Measurements from ENCODE around the gene GSG1L.

Gene GSG1L

GRCh38 chr16:28061352-28062101 lies 2.0 kb downstream of the GSG1L start:
- no peak overlapping the region for H3K4me3 ChIP-seq (ENCODE audit: low read depth in 1 of 2, low read length in 2 of 2)
- H3K4me1 ChIP-seq (ENCODE audit: control insufficient read depth in 1 of 2, insufficient read depth in 2 of 2, low read length in 2 of 2): peaks cover 0 to 10% of the 10 kb centered on the region in 2 donors
- H3K27me3 ChIP-seq (ENCODE audit: low read depth, low read length): peaks cover 20% of the 10 kb centered on the region
- no peaks in the 10 kb centered on the region for H3K9me3 ChIP-seq (ENCODE audit: control insufficient read depth in 1 of 2, low read length in 2 of 2)
- H3K27ac ChIP-seq (ENCODE audit: low read length): no peak overlapping the region
- H3K36me3 ChIP-seq (ENCODE audit: control insufficient read depth in 1 of 2, insufficient read depth in 2 of 2, low read length in 2 of 2): no peaks in the 10 kb centered on the region

DNA sequence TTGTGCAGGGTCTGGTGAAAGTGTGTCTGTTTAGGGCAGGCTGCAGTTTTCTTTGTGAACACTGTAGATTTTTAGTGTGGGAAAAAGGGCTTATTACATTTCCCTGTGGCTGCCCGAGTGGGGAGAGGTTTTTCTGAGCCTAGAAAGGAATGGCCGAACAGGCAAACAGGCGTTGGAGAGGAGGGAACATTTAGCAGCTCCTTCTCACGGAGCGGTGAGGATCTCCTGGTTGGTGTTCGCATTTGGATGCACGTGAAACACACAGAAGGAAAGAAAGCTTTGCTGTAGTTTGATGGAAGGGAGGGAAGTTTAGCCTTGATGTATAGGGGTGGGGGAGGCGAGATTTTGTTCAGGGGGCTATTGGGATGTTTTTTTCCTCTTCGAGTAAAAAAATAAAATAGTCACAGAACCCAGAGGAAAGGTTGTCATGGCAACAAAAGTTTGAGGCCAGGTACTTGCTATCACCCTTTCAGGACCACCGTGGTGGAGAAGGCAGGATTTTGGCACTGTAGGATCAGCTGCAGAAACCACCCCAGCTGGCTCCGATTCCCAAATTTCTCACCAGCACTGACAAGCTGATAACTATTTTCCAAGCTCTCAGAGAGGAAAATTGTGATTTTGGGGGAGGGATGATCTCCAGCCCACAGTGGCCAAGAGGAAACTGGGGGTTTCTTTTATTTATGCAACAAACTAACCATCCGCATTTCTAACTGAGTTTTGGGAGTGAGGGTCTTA lies 3.5 kb downstream of the GSG1L start:
- Histone ChIP-seq H3K27ac (ENCODE audit: low read length) (no peak overlapping the region), H3K27me3 (ENCODE audit: low read depth, low read length) (peaks cover 20% of the 10 kb centered on the region), H3K4me3 (ENCODE audit: low read depth in 1 of 2, low read length in 2 of 2) (no peak overlapping the region), H3K9me3 (ENCODE audit: control insufficient read depth in 1 of 2, low read length in 2 of 2) (no peaks in the 10 kb centered on the region), H3K4me1 (ENCODE audit: control insufficient read depth in 1 of 2, insufficient read depth in 2 of 2, low read length in 2 of 2) (peaks cover 0 to 10% of the 10 kb centered on the region in 2 donors), H3K36me3 (ENCODE audit: control insufficient read depth in 1 of 2, insufficient read depth in 2 of 2, low read length in 2 of 2) (no peaks in the 10 kb centered on the region)

DNA sequence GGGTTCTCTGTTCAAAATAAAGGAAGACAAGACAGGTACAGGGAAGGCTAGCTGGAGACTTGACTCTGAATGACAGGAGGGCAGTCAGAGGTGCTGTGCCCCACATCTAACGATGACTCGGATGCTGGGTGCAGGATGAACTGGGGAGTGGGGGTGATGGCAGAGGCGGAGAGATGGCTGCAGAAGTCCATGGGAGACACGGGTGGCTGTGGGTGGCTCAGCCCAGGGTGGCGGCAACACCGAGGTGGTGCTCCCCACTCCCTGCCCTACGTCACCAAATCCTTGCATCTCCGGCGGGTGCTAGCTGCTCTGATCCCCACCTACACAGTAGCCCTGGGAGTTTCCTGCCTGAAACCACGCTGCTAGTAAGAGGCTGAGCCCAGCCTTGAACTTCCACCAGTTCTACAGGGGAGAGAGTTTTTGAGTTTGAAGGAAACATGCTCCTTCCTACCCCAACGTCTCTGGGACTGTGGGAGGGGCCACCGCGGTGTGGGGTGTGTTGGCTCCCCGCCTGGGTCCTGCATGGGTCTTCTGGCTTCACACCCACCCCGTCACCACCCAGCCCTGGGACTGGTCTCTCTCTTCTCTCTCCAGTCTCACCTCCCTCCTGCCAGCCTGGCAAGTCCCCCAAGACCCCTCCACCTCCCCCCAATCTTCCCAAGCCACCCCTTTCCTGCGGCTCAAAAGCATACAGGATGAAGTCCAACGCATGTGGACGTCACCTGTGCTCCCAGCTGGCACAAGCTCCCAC lies 4.5 kb downstream of the GSG1L start:
- H3K4me1 ChIP-seq (ENCODE audit: control insufficient read depth in 1 of 2, insufficient read depth in 2 of 2, low read length in 2 of 2): peaks cover 0 to 10% of the 10 kb centered on the region in 2 donors
- H3K36me3 ChIP-seq (ENCODE audit: control insufficient read depth in 1 of 2, insufficient read depth in 2 of 2, low read length in 2 of 2): no peaks in the 10 kb centered on the region
- H3K27ac ChIP-seq (ENCODE audit: low read length): no peak overlapping the region
- H3K9me3 ChIP-seq (ENCODE audit: control insufficient read depth in 1 of 2, low read length in 2 of 2): no peaks in the 10 kb centered on the region
- no peak overlapping the region for H3K4me3 ChIP-seq (ENCODE audit: low read depth in 1 of 2, low read length in 2 of 2)
- peaks cover 15% of the 10 kb centered on the region for H3K27me3 ChIP-seq (ENCODE audit: low read depth, low read length)

DNA sequence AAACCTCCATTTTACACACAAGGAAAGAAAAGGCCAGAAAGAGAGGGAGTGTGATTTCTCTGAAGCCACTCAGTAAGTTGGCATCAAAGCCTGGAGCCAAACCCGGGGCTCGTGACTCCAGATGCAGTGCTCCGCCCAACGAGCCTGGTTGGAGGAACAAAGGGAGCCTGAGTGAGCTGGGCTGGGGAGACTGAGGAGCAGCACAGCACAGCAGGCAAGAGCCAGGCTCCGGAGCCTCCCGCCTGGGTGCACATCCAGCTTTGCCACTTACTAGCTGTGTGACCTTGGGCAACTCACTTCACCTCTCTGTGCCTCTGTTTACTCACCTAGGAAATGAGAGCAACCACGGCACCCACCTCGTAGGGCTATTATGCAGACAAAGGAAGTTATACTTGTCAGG lies 5.6 kb downstream of the GSG1L start:
- no peaks in the 10 kb centered on the region for H3K36me3 ChIP-seq (ENCODE audit: control insufficient read depth in 1 of 2, insufficient read depth in 2 of 2, low read length in 2 of 2)
- H3K27me3 ChIP-seq (ENCODE audit: low read depth, low read length): peaks cover 15% of the 10 kb centered on the region
- H3K27ac ChIP-seq (ENCODE audit: low read length): no peak overlapping the region
- peaks cover 0 to 6% of the 10 kb centered on the region in 2 donors for H3K4me1 ChIP-seq (ENCODE audit: control insufficient read depth in 1 of 2, insufficient read depth in 2 of 2, low read length in 2 of 2)
- no peaks in the 10 kb centered on the region for H3K9me3 ChIP-seq (ENCODE audit: control insufficient read depth in 1 of 2, low read length in 2 of 2)
- H3K4me3 ChIP-seq (ENCODE audit: low read depth in 1 of 2, low read length in 2 of 2): no peak overlapping the region

- no peak overlapping the region for H3K27ac ChIP-seq (ENCODE audit: low read length)
- no peaks in the 10 kb centered on the region for H3K4me1 ChIP-seq (ENCODE audit: control insufficient read depth in 1 of 2, insufficient read depth in 2 of 2, low read length in 2 of 2)
- no peaks in the 10 kb centered on the region for H3K36me3 ChIP-seq (ENCODE audit: control insufficient read depth in 1 of 2, insufficient read depth in 2 of 2, low read length in 2 of 2)
- H3K9me3 ChIP-seq (ENCODE audit: control insufficient read depth in 1 of 2, low read length in 2 of 2): peaks cover 0 to 4% of the 10 kb centered on the region in 2 donors
- no peak overlapping the region for H3K4me3 ChIP-seq (ENCODE audit: low read depth in 1 of 2, low read length in 2 of 2)
- H3K27me3 ChIP-seq (ENCODE audit: low read depth, low read length): no peaks in the 10 kb centered on the region
Observed at GRCh38 chr16:28053461-28053860, 10.1 kb downstream of the GSG1L start.

- Histone ChIP-seq H3K36me3 (ENCODE audit: control insufficient read depth in 1 of 2, insufficient read depth in 2 of 2, low read length in 2 of 2) (no peaks in the 10 kb centered on the region), H3K4me3 (ENCODE audit: low read depth in 1 of 2, low read length in 2 of 2) (no peak overlapping the region), H3K27ac (ENCODE audit: low read length) (no peak overlapping the region), H3K4me1 (ENCODE audit: control insufficient read depth in 1 of 2, insufficient read depth in 2 of 2, low read length in 2 of 2) (no peaks in the 10 kb centered on the region), H3K9me3 (ENCODE audit: control insufficient read depth in 1 of 2, low read length in 2 of 2) (peaks cover 0 to 5% of the 10 kb centered on the region in 2 donors), H3K27me3 (ENCODE audit: low read depth, low read length) (no peaks in the 10 kb centered on the region)
Observed at GRCh38 chr16:28052274-28053128, 11.0 kb downstream of the GSG1L start.

DNA sequence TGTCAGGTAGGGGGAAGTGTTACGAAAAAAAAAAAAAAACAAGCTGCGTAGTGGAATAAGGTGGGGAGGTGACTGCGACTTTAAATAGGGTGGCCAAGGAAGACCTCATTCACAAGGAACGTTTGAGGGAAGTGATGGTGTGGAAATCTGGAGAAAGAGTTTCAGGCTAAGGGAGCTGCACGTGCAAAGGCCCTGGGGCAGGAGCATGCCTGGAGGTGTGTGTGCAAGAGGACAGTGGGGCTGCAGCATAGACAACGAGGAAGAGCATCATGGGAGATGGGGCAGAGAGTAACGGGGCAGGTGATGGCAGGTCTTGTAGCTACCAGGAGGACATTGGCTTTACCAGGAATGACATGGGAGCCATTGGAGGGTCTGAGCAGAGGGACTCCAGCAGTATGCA lies 12.0 kb downstream of the GSG1L start:
- Histone ChIP-seq H3K9me3 (ENCODE audit: control insufficient read depth in 1 of 2, low read length in 2 of 2) (peaks cover 0 to 5% of the 10 kb centered on the region in 2 donors), H3K4me3 (ENCODE audit: low read depth in 1 of 2, low read length in 2 of 2) (no peak overlapping the region), H3K27me3 (ENCODE audit: low read depth, low read length) (no peaks in the 10 kb centered on the region), H3K36me3 (ENCODE audit: control insufficient read depth in 1 of 2, insufficient read depth in 2 of 2, low read length in 2 of 2) (no peaks in the 10 kb centered on the region), H3K27ac (ENCODE audit: low read length) (no peak overlapping the region), H3K4me1 (ENCODE audit: control insufficient read depth in 1 of 2, insufficient read depth in 2 of 2, low read length in 2 of 2) (no peaks in the 10 kb centered on the region)

DNA sequence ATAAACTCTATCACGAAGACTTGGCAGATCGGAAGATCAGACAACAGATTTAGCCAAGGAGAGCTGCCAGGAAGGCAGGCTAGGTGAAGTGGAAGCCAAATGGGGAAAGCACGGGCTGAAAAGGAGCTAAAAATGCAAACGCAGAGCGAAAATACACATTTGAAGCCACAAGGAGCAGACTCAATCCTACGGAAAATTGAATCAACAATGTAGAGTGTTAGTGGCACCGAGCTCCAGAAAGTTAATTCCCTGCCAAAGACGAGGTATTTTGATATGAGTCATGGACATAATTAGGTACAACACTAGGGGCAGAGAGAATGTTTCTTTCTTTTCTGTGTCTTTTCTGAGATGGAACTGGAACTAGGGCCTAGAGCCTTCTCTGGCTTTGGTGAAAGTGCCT lies 20.7 kb downstream of the GSG1L start:
- Histone ChIP-seq H3K27ac (ENCODE audit: low read length) (no peak overlapping the region), H3K4me3 (ENCODE audit: low read depth in 1 of 2, low read length in 2 of 2) (no peak overlapping the region), H3K36me3 (ENCODE audit: control insufficient read depth in 1 of 2, insufficient read depth in 2 of 2, low read length in 2 of 2) (no peaks in the 10 kb centered on the region), H3K4me1 (ENCODE audit: control insufficient read depth in 1 of 2, insufficient read depth in 2 of 2, low read length in 2 of 2) (no peaks in the 10 kb centered on the region), H3K27me3 (ENCODE audit: low read depth, low read length) (no peaks in the 10 kb centered on the region), H3K9me3 (ENCODE audit: control insufficient read depth in 1 of 2, low read length in 2 of 2) (no peaks in the 10 kb centered on the region)

- Histone ChIP-seq H3K9me3 (ENCODE audit: control insufficient read depth in 1 of 2, low read length in 2 of 2) (no peaks in the 10 kb centered on the region), H3K4me3 (ENCODE audit: low read depth in 1 of 2, low read length in 2 of 2) (no peak overlapping the region), H3K27ac (ENCODE audit: low read length) (no peak overlapping the region), H3K36me3 (ENCODE audit: control insufficient read depth in 1 of 2, insufficient read depth in 2 of 2, low read length in 2 of 2) (no peaks in the 10 kb centered on the region), H3K27me3 (ENCODE audit: low read depth, low read length) (no peaks in the 10 kb centered on the region), H3K4me1 (ENCODE audit: control insufficient read depth in 1 of 2, insufficient read depth in 2 of 2, low read length in 2 of 2) (no peaks in the 10 kb centered on the region)
Observed at GRCh38 chr16:28041615-28042014, 21.9 kb downstream of the GSG1L start.

GRCh38 chr16:28040039-28040438 lies 23.5 kb downstream of the GSG1L start:
- Histone ChIP-seq H3K36me3 (ENCODE audit: control insufficient read depth in 1 of 2, insufficient read depth in 2 of 2, low read length in 2 of 2) (no peaks in the 10 kb centered on the region), H3K27ac (ENCODE audit: low read length) (no peak overlapping the region), H3K9me3 (ENCODE audit: control insufficient read depth in 1 of 2, low read length in 2 of 2) (no peaks in the 10 kb centered on the region), H3K4me1 (ENCODE audit: control insufficient read depth in 1 of 2, insufficient read depth in 2 of 2, low read length in 2 of 2) (no peaks in the 10 kb centered on the region), H3K4me3 (ENCODE audit: low read depth in 1 of 2, low read length in 2 of 2) (no peak overlapping the region), H3K27me3 (ENCODE audit: low read depth, low read length) (no peaks in the 10 kb centered on the region)

Measured in muscle layer of duodenum (tissue), 2 donors.